ENCODE data around the gene PKP4.

The PKP4 gene

GRCh38 chr2:158723921-158724802 lies 267.4 kb downstream of the PKP4 start:
- DNase-seq (ENCODE audit: extremely low spot score): no peak
- no peak for TF ChIP-seq CTCF (IDR thresholded peaks at IDR 0.05; ENCODE audit: control extremely low read depth, extremely low read depth, low read depth, missing control alignments)
- ChIA-PET POLR2A (no interaction called here), CTCF (interaction anchor here (0.8 to 2.3 kb wide), 7 partner anchors 9 to 545 kb away, joined by 3 to 13 read pairs (median 3); no protein-coding TSS in a partner anchor)

GRCh38 chr2:158724803-158725381 lies 268.1 kb downstream of the PKP4 start:
- no peak for TF ChIP-seq CTCF (IDR thresholded peaks at IDR 0.05; ENCODE audit: control extremely low read depth, extremely low read depth, low read depth, missing control alignments)
- CTCF ChIA-PET: interaction anchor here (0.8 to 2.3 kb wide), 8 partner anchors 8 to 700 kb away, joined by 3 to 13 read pairs (median 3); no protein-coding TSS in a partner anchor
- no peak for DNase-seq (ENCODE audit: extremely low spot score)
- POLR2A ChIA-PET: no interaction called here

- no peak for TF ChIP-seq CTCF (IDR thresholded peaks at IDR 0.05; ENCODE audit: control extremely low read depth, extremely low read depth, low read depth, missing control alignments)
- CTCF ChIA-PET: interaction anchor here (1.3 to 1.5 kb wide), 2 partner anchors 9 to 701 kb away, joined by 3 to 4 read pairs; no protein-coding TSS in a partner anchor
- POLR2A ChIA-PET: no interaction called here
- no peak for DNase-seq (ENCODE audit: extremely low spot score)
Measured at GRCh38 chr2:158725441-158725891, 268.7 kb downstream of the PKP4 start.

GRCh38 chr2:158726911-158727592 lies 270.3 kb downstream of the PKP4 start:
- TF ChIP-seq CTCF (IDR thresholded peaks at IDR 0.05; ENCODE audit: control extremely low read depth, extremely low read depth, low read depth, missing control alignments): no peak
- DNase-seq (ENCODE audit: extremely low spot score): no peak
- ChIA-PET CTCF (interaction anchor here (1.0 to 1.3 kb wide), 4 partner anchors 10 to 693 kb away, joined by 3 read pairs; no protein-coding TSS in a partner anchor), POLR2A (no interaction called here)

GRCh38 chr2:158728422-158728821 lies 271.7 kb downstream of the PKP4 start:
- POLR2A ChIA-PET: no interaction called here

More at GRCh38 chr2:158728422-158728821, 271.7 kb downstream of the PKP4 start:
- CTCF ChIA-PET: interaction anchor here (1.2 to 1.6 kb wide), 4 partner anchors 9 to 26 kb away, joined by 3 to 5 read pairs (median 4); no protein-coding TSS in a partner anchor
- no peak for TF ChIP-seq CTCF (IDR thresholded peaks at IDR 0.05; ENCODE audit: control extremely low read depth, extremely low read depth, low read depth, missing control alignments)
- no peak for DNase-seq (ENCODE audit: extremely low spot score)
